NOMO-1 (cell line): Measurements from ENCODE around the gene LMBRD1.
"Not testable (repeated sequence)": the region's sequence is repeated elsewhere in the genome, so short reads cannot be mapped to it uniquely, and the experiment has no call there.

Source experiments
- DNase-seq, 2 experiments: peaks; one replicate each; lab custom pipeline; 2025; ENCODE audit not compliant: unreplicated experiment in 2 of 2; lab: John Stamatoyannopoulos, UW

LMBRD1 gene

GRCh38 chr6:69758214-69758613, 38.6 kb downstream of the LMBRD1 start:
- no peak for DNase-seq

- DNase-seq: no peak
Measured at GRCh38 chr6:69756907-69757306, 39.9 kb downstream of the LMBRD1 start.

- no peak for DNase-seq
Measured at GRCh38 chr6:69756366-69756765, 40.4 kb downstream of the LMBRD1 start.

DNA sequence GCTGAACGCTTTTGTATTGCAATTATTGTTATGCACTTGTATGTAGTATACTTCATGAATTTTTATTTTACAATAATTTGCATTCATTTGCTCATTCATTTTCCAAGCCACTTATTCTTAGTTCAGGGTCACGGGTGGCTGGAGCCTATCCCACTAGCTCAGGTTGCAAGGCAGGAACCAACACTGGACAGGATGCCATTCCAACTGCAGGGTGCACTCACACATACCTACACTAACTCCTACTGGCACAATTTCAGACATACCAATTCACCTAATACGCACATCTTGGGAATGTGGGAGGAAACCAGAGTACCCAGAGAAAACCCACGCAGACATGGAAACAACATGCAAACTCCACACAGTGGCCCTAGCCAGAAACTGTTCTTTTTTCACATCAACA, 61.8 kb downstream of the LMBRD1 start:
- DNase-seq: no peak

- DNase-seq: peak in 1 of 2 experiments; percentile 11
Measured at GRCh38 chr6:69732640-69733039, 64.2 kb downstream of the LMBRD1 start.

GRCh38 chr6:69732045-69732444, 64.8 kb downstream of the LMBRD1 start:
- DNase-seq: no peak

DNA sequence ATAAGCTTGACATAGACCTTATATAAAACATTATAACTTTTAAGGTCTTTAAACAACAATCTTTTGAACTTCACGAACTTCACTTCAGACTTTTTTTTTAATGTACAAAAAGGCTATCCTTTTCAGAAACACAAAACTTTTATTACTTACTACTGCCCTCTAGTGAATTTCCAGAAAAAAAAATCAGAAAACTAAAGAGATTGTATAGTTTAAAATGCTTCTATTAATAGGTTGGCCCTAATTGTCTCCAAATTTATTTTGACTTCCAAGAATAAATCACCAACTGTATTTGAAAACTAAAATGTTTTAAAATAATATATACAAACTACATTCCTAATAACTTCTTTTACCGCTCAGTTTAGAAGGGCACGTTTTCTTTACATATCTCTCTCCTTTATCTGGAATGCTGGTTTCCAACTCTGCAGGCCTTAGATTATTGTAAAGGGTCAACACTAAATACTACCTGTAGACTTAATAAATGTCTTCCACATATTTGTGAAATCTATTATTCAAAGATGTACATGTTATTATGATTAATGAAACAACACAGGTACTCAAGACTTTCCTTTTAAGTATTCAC, 66.8 kb downstream of the LMBRD1 start:
- DNase-seq: peak in 1 of 2 experiments; percentile 31

- DNase-seq: no peak
Measured at GRCh38 chr6:69722683-69723082, 74.1 kb downstream of the LMBRD1 start.

GRCh38 chr6:69719602-69720193, 77.1 kb downstream of the LMBRD1 start:
- no peak for DNase-seq

DNA sequence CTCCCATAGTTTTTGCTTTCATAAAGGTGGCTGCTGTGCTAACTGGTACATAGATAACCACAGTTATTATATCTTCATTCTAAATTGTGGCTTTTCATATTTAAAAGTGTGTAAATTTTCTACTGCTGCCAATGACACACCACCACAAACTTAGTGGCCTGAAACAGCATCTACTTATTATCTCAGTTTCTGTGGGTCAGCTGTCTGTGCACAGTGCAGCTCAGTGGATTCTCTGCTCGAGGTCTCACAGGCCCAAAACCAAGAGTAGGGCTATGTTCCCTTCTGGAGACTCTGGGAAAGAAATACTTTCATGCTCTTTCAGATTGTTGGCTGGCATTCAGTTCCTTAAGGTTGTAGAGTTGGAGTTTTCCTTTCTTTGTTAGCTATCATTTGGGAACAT, 90.1 kb downstream of the LMBRD1 start:
- no peak for DNase-seq

DNA sequence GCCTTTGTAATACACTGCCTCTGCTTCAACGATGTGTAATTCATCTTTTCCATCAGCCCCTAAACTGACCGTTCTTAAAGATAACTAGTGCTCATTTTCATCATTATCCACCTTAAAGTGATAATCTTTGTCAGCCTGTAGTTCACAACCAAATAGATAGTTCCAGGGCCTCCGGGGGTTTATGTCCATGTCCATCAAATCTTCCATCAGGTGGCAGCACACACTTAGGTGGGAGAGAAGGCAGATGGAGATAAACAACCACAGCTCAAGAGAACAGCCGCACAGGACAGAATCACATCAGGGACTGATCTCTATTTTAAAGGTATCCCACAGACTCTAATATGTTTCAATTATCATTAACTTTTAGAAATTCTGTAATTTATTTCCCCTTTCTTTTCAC, 90.9 kb downstream of the LMBRD1 start:
- no peak for DNase-seq

- no peak for DNase-seq
Measured at GRCh38 chr6:69704916-69705315, 91.9 kb downstream of the LMBRD1 start.

DNA sequence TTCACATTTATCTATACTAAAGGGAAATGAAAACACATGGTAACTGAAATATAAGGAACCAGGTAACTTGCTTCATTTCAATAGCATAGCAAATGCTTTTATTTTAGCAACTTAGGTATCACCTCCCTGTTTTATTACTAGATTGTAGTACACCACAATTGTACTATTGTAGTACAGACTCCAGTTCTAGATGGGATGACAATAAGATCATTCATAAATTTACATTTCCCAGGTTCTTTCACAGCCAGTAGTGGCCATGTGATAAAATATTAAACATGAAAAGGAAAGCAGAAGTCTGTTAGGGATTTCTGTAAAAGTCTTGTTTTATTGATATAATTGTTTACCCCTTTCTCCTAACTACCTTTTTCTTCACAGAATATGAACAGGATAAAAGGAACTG, 97.2 kb downstream of the LMBRD1 start:
- DNase-seq: no peak

- peak in 1 of 2 experiments; percentile 38 for DNase-seq
Measured at GRCh38 chr6:69696273-69696672, 100.5 kb downstream of the LMBRD1 start.

DNA sequence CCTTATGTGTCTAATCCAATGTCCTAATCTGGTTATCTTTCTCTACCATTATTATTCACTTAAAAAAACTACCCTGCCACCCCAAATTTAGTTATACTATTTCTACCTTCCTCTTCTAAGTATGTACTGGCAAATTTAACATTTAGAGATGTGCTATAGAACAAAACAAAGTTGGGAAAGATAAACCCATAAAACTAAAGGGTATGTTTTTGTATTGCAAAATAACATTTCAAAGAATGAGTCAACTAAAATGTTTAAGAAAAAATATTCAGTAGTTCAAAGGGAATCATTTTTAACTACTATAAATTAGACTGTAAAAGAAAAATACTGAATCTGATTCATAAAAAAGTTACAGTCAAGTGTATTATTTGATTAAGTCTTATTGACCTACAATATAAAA, 103.0 kb downstream of the LMBRD1 start:
- DNase-seq: no peak

DNA sequence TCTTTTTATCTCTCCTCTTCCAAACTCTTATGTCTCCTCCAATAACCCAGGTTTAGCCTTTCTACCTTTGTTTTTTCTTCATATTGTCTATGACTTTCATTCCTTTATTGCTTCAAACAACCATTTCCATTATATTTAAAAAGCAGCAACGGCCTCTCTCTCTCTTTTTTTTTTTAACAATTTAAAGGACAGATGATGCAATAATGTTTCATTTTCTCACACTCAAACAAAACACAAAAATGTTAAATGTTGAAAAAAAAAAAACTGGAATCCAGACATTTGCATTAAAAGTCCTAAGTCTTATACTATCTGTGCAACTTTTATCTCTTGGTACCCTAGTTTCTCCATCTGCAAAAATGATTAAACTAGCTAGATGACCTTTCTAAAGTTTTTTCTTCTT, 105.8 kb downstream of the LMBRD1 start:
- no peak for DNase-seq

- no peak for DNase-seq
Measured at GRCh38 chr6:69680302-69680701, 116.5 kb downstream of the LMBRD1 start.

- no peak for DNase-seq
Measured at GRCh38 chr6:69673298-69673697, 123.5 kb downstream of the LMBRD1 start.

GRCh38 chr6:69668916-69669315, 127.9 kb downstream of the LMBRD1 start:
- DNase-seq: no peak

DNA sequence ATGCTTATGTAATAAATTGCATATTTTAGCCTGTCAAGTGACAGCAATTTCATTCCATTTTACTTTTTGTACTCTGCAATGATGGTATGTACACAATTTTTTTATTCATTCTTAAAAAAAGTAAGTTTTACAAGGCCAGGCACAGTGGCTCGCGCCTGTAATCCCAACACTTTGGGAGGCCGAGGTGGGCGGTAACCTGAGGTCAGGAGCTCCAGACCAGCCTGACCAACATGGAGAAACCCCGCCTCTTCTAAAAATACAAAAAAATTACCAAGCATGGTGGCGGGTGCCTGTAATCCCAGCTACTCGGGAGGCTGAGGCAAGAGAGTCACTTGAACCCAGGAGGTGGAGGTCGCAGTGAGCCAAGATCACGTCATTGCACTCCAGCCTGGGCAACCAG, 130.0 kb downstream of the LMBRD1 start:
- not testable (repeated sequence) for DNase-seq

- DNase-seq: no peak
Measured at GRCh38 chr6:69665437-69665836, 131.4 kb downstream of the LMBRD1 start.

DNA sequence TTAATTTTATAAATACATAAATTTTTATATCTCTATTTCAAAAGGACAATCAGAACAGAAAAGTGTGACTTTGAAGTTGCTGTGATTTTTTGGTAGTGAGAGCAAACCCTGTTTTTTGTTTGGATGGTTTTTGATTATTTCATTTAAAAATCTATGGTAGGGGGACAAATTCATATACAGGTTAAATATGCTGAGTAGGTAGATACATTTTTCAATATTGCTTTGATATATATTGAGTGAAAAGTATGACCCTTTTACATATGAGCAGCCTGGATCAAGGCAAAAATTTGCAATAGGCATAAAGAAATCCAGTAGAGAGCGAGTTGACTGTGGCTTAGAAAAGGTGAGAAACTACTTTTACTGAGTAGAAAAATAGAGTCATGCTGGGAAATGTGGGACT, 132.3 kb downstream of the LMBRD1 start:
- no peak for DNase-seq

GRCh38 chr6:69663215-69663614, 133.6 kb downstream of the LMBRD1 start:
- DNase-seq: no peak
